ENCODE measurements around the gene SYNPR.

The SYNPR gene

DNA sequence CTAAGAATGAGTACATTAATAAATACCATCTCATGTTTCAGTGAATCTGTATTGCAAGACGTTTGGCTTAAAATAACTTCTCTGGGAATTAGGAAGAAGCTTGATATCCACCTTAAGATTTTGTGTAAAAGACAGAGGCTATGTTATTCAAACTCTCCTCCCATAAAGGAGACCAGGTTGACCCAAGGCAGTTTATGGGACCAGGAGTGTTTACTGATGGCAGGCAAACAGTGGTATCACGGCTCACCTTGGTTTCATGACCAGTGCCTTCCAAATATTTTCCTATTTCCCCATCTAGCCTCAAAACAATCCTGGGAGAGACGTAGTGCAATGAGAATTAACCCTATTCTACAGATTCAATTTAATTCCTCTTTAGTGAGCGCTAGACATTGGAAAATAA, 284.2 kb downstream of the SYNPR start:
- DNase-seq: no peak

GRCh38 chr3:63563572-63563971, 285.5 kb downstream of the SYNPR start:
- no peak for DNase-seq

GRCh38 chr3:63565220-63565619, 287.1 kb downstream of the SYNPR start:
- DNase-seq: no peak

DNA sequence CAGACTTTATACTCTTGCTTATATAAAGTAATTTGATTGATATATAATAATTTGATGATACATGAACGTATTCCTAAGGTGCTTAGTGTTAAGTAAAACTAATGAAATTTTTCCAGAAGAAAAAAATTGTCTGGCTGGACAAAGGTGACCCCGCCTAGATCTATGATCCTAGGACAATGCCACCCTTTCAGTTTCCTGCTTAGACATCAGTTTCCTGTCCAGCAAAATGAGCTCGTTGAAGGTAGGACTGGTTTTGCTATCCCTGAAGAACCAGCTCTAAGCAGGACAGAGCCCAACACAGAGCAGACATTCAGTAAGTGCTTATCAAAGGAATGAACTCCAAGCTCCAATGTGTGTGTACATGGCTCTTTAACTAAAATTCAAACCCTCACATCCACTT, 293.6 kb downstream of the SYNPR start:
- no peak for DNase-seq

- DNase-seq: no peak
Observed at GRCh38 chr3:63576846-63577245, 298.7 kb downstream of the SYNPR start.

GRCh38 chr3:63578858-63579257, 300.8 kb downstream of the SYNPR start:
- DNase-seq: no peak

- no peak for DNase-seq
Observed at GRCh38 chr3:63580151-63580550, 302.0 kb downstream of the SYNPR start.

DNA sequence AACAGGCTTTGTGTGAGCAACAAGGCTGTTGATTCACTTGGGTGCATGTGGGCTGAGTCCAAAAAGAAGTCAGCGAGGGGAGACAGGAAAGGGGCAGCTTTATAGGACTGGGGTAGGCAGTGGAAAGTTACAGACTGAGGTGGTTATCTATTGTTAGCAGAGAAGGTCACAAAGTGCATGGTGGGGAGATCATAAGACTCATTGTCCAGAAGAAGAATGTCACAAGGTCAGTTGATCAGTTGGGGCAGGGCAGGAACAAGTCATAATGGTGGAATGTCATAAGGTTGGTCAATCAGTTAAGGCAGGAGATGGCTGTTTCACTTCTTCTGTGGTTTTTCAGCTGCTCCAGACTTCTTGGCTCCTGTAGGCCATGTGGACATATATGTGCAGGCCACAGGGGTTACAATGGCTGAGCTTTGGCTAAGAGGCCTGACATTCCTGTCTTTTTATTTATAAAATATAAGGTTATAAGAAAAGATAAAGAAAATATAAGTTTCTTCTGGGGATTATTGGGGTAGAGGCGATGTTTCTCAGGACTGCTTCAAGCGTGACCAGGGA, 304.9 kb downstream of the SYNPR start:
- DNase-seq: peak; percentile 5

GRCh38 chr3:63584681-63585080, 306.6 kb downstream of the SYNPR start:
- no peak for DNase-seq

GRCh38 chr3:63585927-63586326, 307.8 kb downstream of the SYNPR start:
- no peak for DNase-seq

GRCh38 chr3:63588895-63589294, 310.8 kb downstream of the SYNPR start:
- no peak for DNase-seq

GRCh38 chr3:63593779-63594178, 315.7 kb downstream of the SYNPR start:
- DNase-seq: no peak

GRCh38 chr3:63595221-63595620, 317.1 kb downstream of the SYNPR start:
- DNase-seq: no peak

DNA sequence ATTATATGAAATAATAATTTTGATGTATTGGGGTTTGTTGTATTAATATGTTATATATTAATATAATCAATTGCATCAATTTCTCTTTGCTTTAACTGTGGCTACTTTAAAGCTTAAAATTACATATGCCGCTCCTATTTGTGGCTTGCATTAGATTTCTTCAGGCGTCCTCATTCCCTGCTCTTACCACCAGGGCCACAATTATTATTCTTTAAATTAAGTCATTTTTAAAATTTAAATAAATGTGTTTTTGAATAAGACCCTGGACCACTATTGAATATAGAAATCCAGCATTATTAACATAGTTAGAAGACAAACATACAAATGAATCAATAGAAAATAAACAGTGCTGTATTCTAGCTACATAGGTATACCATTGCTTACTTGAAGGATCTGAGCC, 318.9 kb downstream of the SYNPR start:
- no peak for DNase-seq

GRCh38 chr3:63607716-63608115, 329.6 kb downstream of the SYNPR start:
- DNase-seq: no peak

DNA sequence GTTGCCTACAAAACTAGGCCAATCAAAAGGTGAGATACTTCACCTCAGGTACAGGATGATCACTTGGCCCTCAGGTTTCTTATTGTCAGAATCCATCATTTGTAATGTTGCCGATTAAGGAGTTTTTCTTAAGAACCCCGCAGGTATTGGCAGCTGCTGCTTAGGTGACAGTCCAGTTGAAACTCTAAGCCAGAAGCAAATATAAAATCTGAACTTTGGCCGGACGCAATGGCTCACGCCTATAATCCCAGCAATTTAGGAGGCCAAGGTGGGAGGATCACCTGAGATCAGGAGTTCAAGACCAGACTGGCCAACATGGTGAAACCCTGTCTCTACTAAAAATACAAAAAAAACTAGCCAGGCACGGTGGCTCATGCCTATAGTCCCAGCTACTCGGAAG, 331.3 kb downstream of the SYNPR start:
- no peak for DNase-seq

DNA sequence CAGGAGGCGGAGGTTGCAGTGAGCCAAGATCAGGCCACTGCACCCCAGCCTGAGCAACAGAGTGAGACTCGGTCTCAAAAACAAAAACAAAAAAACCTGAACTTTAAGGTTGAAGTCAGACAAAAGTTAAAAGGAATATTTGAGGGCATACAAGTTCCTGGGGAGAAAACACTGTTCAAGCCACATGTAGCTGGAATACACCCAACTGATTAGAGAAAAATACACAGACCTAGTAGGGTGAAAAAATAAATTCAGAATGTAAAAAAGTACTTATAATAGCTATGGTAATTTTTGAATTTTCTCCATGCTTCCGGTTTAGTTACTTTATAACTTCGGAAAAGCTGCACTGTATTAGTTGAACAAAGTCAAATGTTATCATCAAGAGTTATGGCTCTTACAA, 331.7 kb downstream of the SYNPR start:
- DNase-seq: no peak

DNA sequence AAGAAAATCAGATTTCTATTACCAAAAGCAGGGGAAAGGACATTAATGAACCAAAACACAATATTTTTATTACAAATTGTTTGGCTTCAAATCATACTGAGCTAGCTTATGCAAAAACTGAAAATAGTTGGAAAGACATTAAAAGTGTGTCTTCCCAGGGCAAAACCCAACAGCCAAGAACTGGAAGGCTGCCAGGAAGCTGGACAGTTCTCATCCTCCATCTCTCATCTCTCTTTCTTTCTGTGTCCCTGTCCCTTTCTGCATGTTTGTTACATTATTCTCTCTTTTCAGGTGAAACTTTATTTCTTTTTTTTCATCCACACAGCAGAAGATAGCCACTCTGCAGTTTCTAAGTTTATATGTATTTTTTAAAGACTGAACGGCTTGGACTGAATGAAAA, 333.3 kb downstream of the SYNPR start:
- DNase-seq: peak; percentile 12

DNA sequence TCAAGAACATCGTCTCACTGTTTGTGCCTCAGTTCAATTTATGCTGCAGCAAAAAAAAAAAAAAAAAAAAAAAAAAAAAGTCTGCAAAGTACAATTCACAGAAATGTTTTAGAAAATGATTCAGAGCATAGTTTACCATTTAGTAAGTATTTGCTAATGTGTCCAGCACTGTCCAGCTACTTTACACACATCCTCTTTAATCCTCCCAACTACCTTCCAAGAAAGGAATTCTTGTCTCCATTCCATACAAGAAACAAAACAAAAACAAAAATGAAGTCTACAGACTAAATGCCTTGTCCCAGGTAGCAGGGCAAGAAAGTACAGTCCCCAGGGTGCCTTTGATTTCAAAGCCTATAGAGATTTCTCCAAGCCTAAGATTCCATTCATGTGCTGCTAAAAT, 335.5 kb downstream of the SYNPR start:
- peak; percentile 72 for DNase-seq

DNA sequence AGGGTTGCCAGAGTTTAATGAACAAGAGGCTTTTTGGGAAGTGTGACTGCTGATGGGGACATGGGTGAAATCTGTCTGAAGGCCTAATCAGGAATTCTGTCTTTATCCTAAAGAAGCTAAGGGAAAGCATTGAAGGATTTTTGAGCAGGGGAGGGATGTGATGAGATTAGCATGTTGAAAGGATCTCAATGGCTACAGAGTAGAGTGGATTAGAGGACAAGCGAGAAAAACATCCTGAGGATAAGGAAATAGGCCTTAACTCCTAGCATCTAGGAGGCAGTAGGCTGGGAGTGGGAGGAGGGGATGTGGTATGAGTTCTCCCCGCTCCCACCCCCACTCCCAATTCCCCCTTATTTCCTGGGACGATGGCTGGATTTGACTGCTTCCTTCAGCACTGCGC, 339.3 kb downstream of the SYNPR start:
- no peak for DNase-seq

DNA sequence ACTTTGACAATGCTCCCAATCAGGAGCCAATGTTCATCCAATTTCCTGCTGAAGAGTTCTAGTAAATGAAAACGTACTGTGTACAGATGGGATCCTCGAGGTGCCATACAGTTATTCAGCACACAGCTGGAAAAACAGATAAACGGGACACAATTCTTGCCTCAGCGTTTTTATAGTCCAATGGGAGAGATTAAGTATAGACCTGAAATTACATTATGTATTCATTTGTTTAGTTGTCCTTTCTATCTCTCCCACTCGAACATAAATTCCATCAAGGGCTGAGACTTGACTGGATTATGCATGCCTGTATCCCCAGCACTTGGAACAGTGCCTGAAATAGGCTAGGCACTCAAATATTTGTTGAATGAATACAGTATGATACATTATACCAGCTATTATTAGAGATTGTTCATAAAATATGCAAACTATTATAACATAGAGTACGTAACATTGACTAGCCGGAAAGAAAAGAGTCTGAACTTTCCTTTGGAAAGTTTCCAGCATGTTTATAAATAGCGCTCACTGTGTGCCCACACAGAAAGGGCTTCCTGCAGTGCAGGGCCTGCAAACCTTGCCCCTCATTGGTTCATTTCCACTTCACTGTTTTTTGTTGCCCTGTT, 346.9 kb downstream of the SYNPR start:
- peak; percentile 99 for DNase-seq

DNA sequence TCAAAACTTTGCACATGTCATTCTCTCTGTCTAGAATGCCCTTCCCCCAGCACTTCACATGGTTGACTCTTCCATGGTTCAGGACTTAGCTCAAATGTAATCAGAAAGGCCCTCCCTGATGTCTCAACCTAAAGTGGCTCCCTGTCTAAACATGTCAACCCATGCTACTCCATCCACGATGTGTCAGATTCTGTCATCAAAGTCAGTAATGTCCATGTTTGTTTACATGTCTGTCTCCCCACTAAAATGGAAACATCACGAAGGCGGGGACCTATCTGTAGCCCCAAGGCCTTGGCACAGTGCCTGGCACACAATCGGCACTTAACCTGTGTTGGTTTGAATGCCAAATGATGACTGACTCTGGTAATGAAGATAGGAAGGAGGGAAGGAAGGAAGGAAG, 353.6 kb downstream of the SYNPR start:
- DNase-seq: no peak

GRCh38 chr3:63635186-63635585, 357.1 kb downstream of the SYNPR start:
- DNase-seq: no peak

- DNase-seq: peak; percentile 68
Observed at GRCh38 chr3:63639806-63640205, 361.7 kb downstream of the SYNPR start.

- DNase-seq: no peak
Observed at GRCh38 chr3:63642488-63642887, 364.4 kb downstream of the SYNPR start.

Data from fibroblast of skin of right biceps (primary cell).